Measurements from ENCODE around the gene SCD. TPM values are rescaled to one million over a fixed set of nuclear protein-coding genes. Genes with fewer than 3 reads are reported as not detected.

SCD gene
- total and polyA plus RNA-seq, 4 donors = 43.4 to 1,255 (median 234) TPM

- no peaks in the 10 kb centered on the region for H3K27me3 ChIP-seq (ENCODE audit: control insufficient read depth in 4 of 4, insufficient read depth in 4 of 4, low read length in 3 of 4)
- no peaks in the 10 kb centered on the region for H3K36me3 ChIP-seq (ENCODE audit: control insufficient read depth in 4 of 4, insufficient read depth in 3 of 4, low read depth in 1 of 4, low read length in 3 of 4)
- TF ChIP-seq GABPA (IDR thresholded peaks at IDR 0.05 in 1 of 2, conservative IDR thresholded peaks at IDR 0.05 in 1 of 2) (no peak), CTCF (IDR thresholded peaks at IDR 0.05; ENCODE audit: low read depth, low read length, missing input control) (no peak), YY1 (IDR thresholded peaks at IDR 0.05) (no peak), HNF4G (IDR thresholded peaks at IDR 0.05) (no peak), SP1 (IDR thresholded peaks at IDR 0.05) (no peak), REST (IDR thresholded peaks at IDR 0.05) (no peak), FOXA1 (IDR thresholded peaks at IDR 0.05) (no peak), MAX (IDR thresholded peaks at IDR 0.05) (no peak), NR2F2 (IDR thresholded peaks at IDR 0.05) (no peak), ATF3 (IDR thresholded peaks at IDR 0.05) (no peak), TAF1 (conservative IDR thresholded peaks at IDR 0.05) (no peak), ZBTB33 (IDR thresholded peaks at IDR 0.05) (no peak)
- no peak overlapping the region for H3K27ac ChIP-seq (ENCODE audit: low read depth in 1 of 2, low read length in 2 of 2)
- H3K4me3 ChIP-seq (ENCODE audit: low read depth in 1 of 3, low read length in 3 of 3) = no peak overlapping the region
- no peaks in the 10 kb centered on the region for H3K4me1 ChIP-seq (ENCODE audit: control insufficient read depth in 4 of 4, insufficient read depth in 4 of 4, low read length in 3 of 4)
- no peaks in the 10 kb centered on the region for H3K9me3 ChIP-seq (ENCODE audit: control insufficient read depth in 4 of 4, low read length in 3 of 4)
- WGBS = 62% methylated on average over 5 of the region's 5 CpGs
- no peak overlapping the region for H3K9ac ChIP-seq (ENCODE audit: low read depth in 1 of 2, low read length in 2 of 2)
- DNase-seq (ENCODE audit: low spot score) = no peak
Measured at GRCh38 chr10:100328198-100328597, 18.8 kb upstream of the SCD start.

- Histone ChIP-seq H3K9ac (ENCODE audit: low read depth in 1 of 2, low read length in 2 of 2) (no peak within 1 kb of the TSS), H3K4me1 (ENCODE audit: control insufficient read depth in 4 of 4, insufficient read depth in 4 of 4, low read length in 3 of 4) (no peaks in the 10 kb centered on the region), H3K27me3 (ENCODE audit: control insufficient read depth in 4 of 4, insufficient read depth in 4 of 4, low read length in 3 of 4) (no peaks in the 10 kb centered on the region), H3K4me3 (ENCODE audit: low read depth in 1 of 3, low read length in 3 of 3) (no peak within 1 kb of the TSS), H3K27ac (ENCODE audit: low read depth in 1 of 2, low read length in 2 of 2) (no peak within 1 kb of the TSS), H3K9me3 (ENCODE audit: control insufficient read depth in 4 of 4, low read length in 3 of 4) (no peaks in the 10 kb centered on the region), H3K36me3 (ENCODE audit: control insufficient read depth in 4 of 4, insufficient read depth in 3 of 4, low read depth in 1 of 4, low read length in 3 of 4) (no peaks in the 10 kb centered on the region)
- 66% methylated on average over 5 of the region's 5 CpGs for WGBS
- DNase-seq (ENCODE audit: low spot score) = no peak
- TF ChIP-seq TAF1 (conservative IDR thresholded peaks at IDR 0.05) = no peak
- TF ChIP-seq FOXA1 (IDR thresholded peaks at IDR 0.05) = no peak
- no peak for TF ChIP-seq CTCF (IDR thresholded peaks at IDR 0.05; ENCODE audit: low read depth, low read length, missing input control)
- TF ChIP-seq RXRA (IDR thresholded peaks at IDR 0.05) = no peak
- no peak for TF ChIP-seq EGR1 (IDR thresholded peaks at IDR 0.05; ENCODE audit: low read depth in 2 of 2)
- no peak for TF ChIP-seq REST (IDR thresholded peaks at IDR 0.05)
- TF ChIP-seq HNF4G (IDR thresholded peaks at IDR 0.05) = no peak
- TF ChIP-seq JUND (IDR thresholded peaks at IDR 0.05) = no peak
- no peak for TF ChIP-seq HNF4A (conservative IDR thresholded peaks at IDR 0.05)
- TF ChIP-seq ZBTB33 (IDR thresholded peaks at IDR 0.05) = no peak
Measured at GRCh38 chr10:100330079-100330478, 17.0 kb upstream of the SCD start, which contains the start of gene PKD2L1. Gene PKD2L1 (minus strand): TSS chr10:100330228. CDS start chr10:100330103, 125 bp downstream.
